ENCODE results near the gene SNCB.

The SNCB gene

GRCh38 chr5:176589039-176589769 is 41.1 kb downstream of the SNCB start:
- no peak for DNase-seq (ENCODE audit: low read depth)
- TF ChIP-seq MYC (IDR thresholded peaks at IDR 0.05; ENCODE audit: low read depth, low read length) (no peak), POLR2A (IDR thresholded peaks at IDR 0.05; ENCODE audit: extremely low read depth, insufficient read length) (no peak), CTCF (IDR thresholded peaks at IDR 0.05; ENCODE audit: low read depth, low read length) (no peak), MAX (IDR thresholded peaks at IDR 0.05; ENCODE audit: low read depth, low read length) (no peak)
- H3K4me3 ChIP-seq (ENCODE audit: low read depth, low read length), result no peak overlapping the region

DNA sequence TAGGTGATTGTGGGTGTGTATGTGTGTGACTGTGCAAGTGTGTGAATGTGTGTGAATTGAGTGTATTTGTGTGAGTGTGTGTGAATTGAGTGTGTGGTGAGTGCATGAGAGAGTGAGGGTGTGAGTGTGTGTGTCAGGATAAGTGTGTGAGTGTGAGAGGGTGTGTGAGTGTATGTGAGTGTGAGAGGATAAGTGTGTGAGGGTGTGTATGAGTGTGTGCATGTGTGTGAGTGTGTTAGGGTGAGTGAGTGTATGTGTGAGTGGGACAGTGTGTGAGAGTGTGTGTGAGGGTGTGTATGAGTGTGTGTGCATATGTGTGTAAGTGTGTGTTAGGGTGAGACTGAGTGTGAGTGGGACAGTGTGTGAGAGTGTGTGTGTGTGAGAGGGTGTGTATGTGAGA is 42.0 kb downstream of the SNCB start:
- no peak for TF ChIP-seq MYC (IDR thresholded peaks at IDR 0.05; ENCODE audit: low read depth, low read length)
- no peak for TF ChIP-seq POLR2A (IDR thresholded peaks at IDR 0.05; ENCODE audit: extremely low read depth, insufficient read length)
- no peak for TF ChIP-seq MAX (IDR thresholded peaks at IDR 0.05; ENCODE audit: low read depth, low read length)
- TF ChIP-seq CTCF (IDR thresholded peaks at IDR 0.05; ENCODE audit: low read depth, low read length), result no peak
- H3K4me3 ChIP-seq (ENCODE audit: low read depth, low read length), result no peak overlapping the region
- DNase-seq (ENCODE audit: low read depth), result no peak

- TF ChIP-seq POLR2A (IDR thresholded peaks at IDR 0.05; ENCODE audit: extremely low read depth, insufficient read length), result no peak
- TF ChIP-seq MAX (IDR thresholded peaks at IDR 0.05; ENCODE audit: low read depth, low read length), result no peak
- no peak for TF ChIP-seq MYC (IDR thresholded peaks at IDR 0.05; ENCODE audit: low read depth, low read length)
- TF ChIP-seq CTCF (IDR thresholded peaks at IDR 0.05; ENCODE audit: low read depth, low read length), result no peak
- DNase-seq (ENCODE audit: low read depth), result no peak
- no peak overlapping the region for H3K4me3 ChIP-seq (ENCODE audit: low read depth, low read length)
Observed at GRCh38 chr5:176587398-176587797, 42.9 kb downstream of the SNCB start.

DNA sequence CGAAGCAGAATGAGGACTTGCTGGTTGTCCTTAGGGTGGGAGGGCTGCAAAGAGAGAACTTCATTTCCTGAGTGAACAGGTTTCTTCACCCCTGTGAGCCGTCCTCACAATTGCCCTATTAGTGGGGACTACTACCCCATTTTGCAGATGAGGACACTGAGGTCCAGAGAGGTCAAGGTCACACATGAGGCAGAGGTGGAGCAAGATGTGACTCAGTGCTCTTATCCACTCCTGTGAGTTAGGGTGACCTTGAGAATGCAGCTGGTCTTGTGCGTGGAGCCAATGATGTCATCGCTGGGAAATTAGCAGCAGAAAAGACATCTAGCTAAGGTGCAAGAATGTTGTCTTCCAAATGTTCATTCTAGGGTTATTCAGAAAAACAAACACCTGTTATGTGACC is 47.3 kb downstream of the SNCB start:
- TF ChIP-seq POLR2A (IDR thresholded peaks at IDR 0.05; ENCODE audit: extremely low read depth, insufficient read length) (no peak), MYC (IDR thresholded peaks at IDR 0.05; ENCODE audit: low read depth, low read length) (no peak), MAX (IDR thresholded peaks at IDR 0.05; ENCODE audit: low read depth, low read length) (no peak), CTCF (IDR thresholded peaks at IDR 0.05; ENCODE audit: low read depth, low read length) (no peak)
- DNase-seq (ENCODE audit: low read depth), result no peak
- H3K4me3 ChIP-seq (ENCODE audit: low read depth, low read length), result no peak overlapping the region

DNA sequence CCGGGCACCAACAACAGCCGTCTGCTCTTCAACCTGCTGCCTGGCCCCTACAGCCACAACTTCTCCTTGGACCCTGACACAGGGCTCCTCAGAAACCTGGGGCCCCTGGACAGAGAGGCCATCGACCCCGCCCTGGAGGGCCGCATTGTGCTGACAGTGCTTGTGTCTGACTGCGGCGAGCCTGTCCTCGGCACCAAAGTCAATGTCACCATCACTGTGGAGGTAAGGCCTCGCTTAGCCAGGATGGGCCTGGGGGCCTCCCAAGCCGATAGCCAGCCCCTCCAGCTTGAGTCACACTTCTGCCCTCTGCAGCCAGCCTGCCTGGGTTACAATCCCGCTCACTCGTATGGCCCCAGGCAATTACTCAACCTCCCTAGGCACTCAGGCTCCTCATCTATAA is 49.0 kb downstream of the SNCB start:
- no peak for DNase-seq (ENCODE audit: low read depth)
- H3K4me3 ChIP-seq (ENCODE audit: low read depth, low read length), result no peak overlapping the region
- TF ChIP-seq MYC (IDR thresholded peaks at IDR 0.05; ENCODE audit: low read depth, low read length), result no peak
- TF ChIP-seq POLR2A (IDR thresholded peaks at IDR 0.05; ENCODE audit: extremely low read depth, insufficient read length), result no peak
- TF ChIP-seq MAX (IDR thresholded peaks at IDR 0.05; ENCODE audit: low read depth, low read length), result no peak
- no peak for TF ChIP-seq CTCF (IDR thresholded peaks at IDR 0.05; ENCODE audit: low read depth, low read length)
